SK-N-SH (cell line): ENCODE measurements around the gene CLGN. TPM values are rescaled to one million over a fixed set of nuclear protein-coding genes. Genes with fewer than 3 reads are reported as not detected.
"Not testable (repeated sequence)": the region's sequence is repeated elsewhere in the genome, so short reads cannot be mapped to it uniquely, and the experiment has no call there.

Experiments
- CTCF ChIA-PET: fragments of 300-600, 350-600 bp; formaldehyde crosslinking; extraction: SDS; loops from one replicate; lab custom pipeline; 2021; lab: Yijun Ruan, JAX
- POLR2A ChIA-PET: fragments of 350-600 bp; sonication (Branson Sonifier 250); formaldehyde crosslinking; extraction: SDS; loops from one replicate; lab custom pipeline; 2020; ENCODE audit warnings: antibody characterized with exemption, inconsistent platforms; lab: Yijun Ruan, JAX
- DNase-seq: peaks from one replicate; pipeline ENCODE4 v3.0.0; 2012
- H2AFZ ChIP-seq: fragments of 200-600 bp; sonication (generic); 2 replicates; pipeline ENCODE4 v1.8.1; 2016; ENCODE audit warnings: antibody characterized with exemption, mild to moderate bottlenecking, low read depth
- H3F3A ChIP-seq: fragments of 200-600 bp; sonication (generic); replicated peaks from 2 replicates; pipeline ENCODE3; 2016; ENCODE audit warnings: antibody characterized with exemption, mild to moderate bottlenecking; ENCODE audit not compliant: insufficient read depth
- H3K27ac ChIP-seq, 2 experiments: fragments of 200-500 bp in 1 of 2; fragments of 200-600 bp in 1 of 2; sonication (Bioruptor generic) in 1 of 2; sonication (generic), shearing (Covaris generic) in 1 of 2; 2 replicates each; pipeline versions ENCODE4 v1.5.1 to v1.6.1; 2014 to 2016; ENCODE audit warnings: low read depth in 2 of 2, inconsistent platforms in 1 of 2, low read length in 1 of 2, mild to moderate bottlenecking in 1 of 2, mixed read lengths in 1 of 2
- H3K27me3 ChIP-seq: fragments of 200-600 bp; sonication (generic), shearing (Covaris generic); 2 replicates; pipeline ENCODE4 v1.6.1; 2016; ENCODE audit warnings: mixed run types; ENCODE audit not compliant: insufficient read depth
- H3K36me3 ChIP-seq, 2 experiments: fragments of 200-500 bp in 1 of 2; fragments of 200-600 bp in 1 of 2; sonication (Bioruptor generic) in 1 of 2; sonication (generic) in 1 of 2; replicated peaks in 1 of 2; 2 replicates each; pipeline versions ENCODE3 to v1.5.1; 2014 to 2016; ENCODE audit warnings: low read length in 1 of 2, mild to moderate bottlenecking in 1 of 2; ENCODE audit not compliant: insufficient read depth in 2 of 2, control insufficient read depth in 1 of 2
- H3K4me1 ChIP-seq, 2 experiments: fragments of 200-500 bp in 1 of 2; fragments of 200-600 bp in 1 of 2; sonication (Bioruptor generic) in 1 of 2; sonication (generic), shearing (Covaris generic) in 1 of 2; 2 replicates each; pipeline versions ENCODE4 v1.5.1 to v1.6.1; 2014 to 2016; ENCODE audit warnings: low read depth in 1 of 2, low read length in 1 of 2, mixed run types in 1 of 2; ENCODE audit not compliant: insufficient read depth in 2 of 2, control insufficient read depth in 1 of 2
- H3K4me2 ChIP-seq: fragments of 200-600 bp; sonication (generic), shearing (Covaris generic); 2 replicates; pipeline ENCODE4 v1.6.1; 2017; ENCODE audit warnings: mixed run types
- H3K4me3 ChIP-seq, 2 experiments: fragments of 200-500 bp in 1 of 2; fragments of 200-600 bp in 1 of 2; sonication (Bioruptor generic) in 1 of 2; sonication (generic), shearing (Covaris generic) in 1 of 2; 2 replicates each; pipeline versions ENCODE4 v1.5.1 to v1.8.1; 2014 to 2016; ENCODE audit warnings: low read depth in 2 of 2, inconsistent platforms in 1 of 2, low read length in 1 of 2, mild to moderate bottlenecking in 1 of 2, mixed read lengths in 1 of 2, moderate library complexity in 1 of 2
- H3K79me2 ChIP-seq: fragments of 200-600 bp; sonication (generic); 2 replicates; pipeline ENCODE4 v1.8.1; 2017; ENCODE audit warnings: mild to moderate bottlenecking; ENCODE audit not compliant: insufficient read depth
- H3K9ac ChIP-seq: fragments of 200-600 bp; sonication (generic); 2 replicates; pipeline ENCODE4 v1.6.1; 2017; ENCODE audit warnings: mixed run types
- H3K9me2 ChIP-seq: fragments of 200-600 bp; sonication (generic); 2 replicates; pipeline ENCODE4 v1.6.1; 2017; ENCODE audit warnings: mixed run types
- H3K9me3 ChIP-seq: fragments of 200-600 bp; sonication (generic); 2 replicates; pipeline ENCODE4 v1.6.1; 2017; ENCODE audit warnings: mixed run types, mild to moderate bottlenecking, moderate library complexity
- H4K20me1 ChIP-seq: fragments of 200-600 bp; sonication (generic); 2 replicates; pipeline ENCODE4 v1.6.1; 2017; ENCODE audit warnings: mild to moderate bottlenecking, mixed run types; ENCODE audit not compliant: insufficient read depth
- ELF1 ChIP-seq: IDR thresholded peaks from 2 replicates; pipeline ENCODE4 v1.4.0; 2012
- EZH2phosphoT487 ChIP-seq: fragments of 200-600 bp; sonication (generic); IDR thresholded peaks from 2 replicates; pipeline ENCODE4 v1.6.1; 2017; ENCODE audit warnings: low read depth, mixed run types, mild to moderate bottlenecking, antibody characterized with exemption, moderate library complexity, borderline replicate concordance
- FOSL2 ChIP-seq: IDR thresholded peaks from 2 replicates; pipeline ENCODE4 v1.4.0; 2012; ENCODE audit warnings: low read depth, mild to moderate bottlenecking, moderate library complexity, borderline replicate concordance
- FOXM1 ChIP-seq: IDR thresholded peaks from 2 replicates; pipeline ENCODE4 v1.4.0; 2012; ENCODE audit warnings: low read depth, mild to moderate bottlenecking
- GABPA ChIP-seq: IDR thresholded peaks from 2 replicates; pipeline ENCODE4 v1.4.0; 2012; ENCODE audit warnings: low read depth, mild to moderate bottlenecking
- GATA2 ChIP-seq: sonication (generic); formaldehyde crosslinking; IDR thresholded peaks from 2 replicates; pipeline ENCODE4 v1.5.0; 2020; ENCODE audit warnings: mild to moderate bottlenecking, missing genetic modification reagents
- MAX ChIP-seq: IDR thresholded peaks from 2 replicates; pipeline ENCODE4 v1.4.0; 2012; ENCODE audit warnings: low read depth
- MXI1 ChIP-seq: IDR thresholded peaks from 2 replicates; pipeline ENCODE4 v1.6.1; 2012; ENCODE audit warnings: mild to moderate bottlenecking, low read depth, low read length, improper control_type of control experiment
- NFIC ChIP-seq: IDR thresholded peaks from 2 replicates; pipeline ENCODE4 v1.4.0; 2012; ENCODE audit warnings: borderline replicate concordance
- RCOR1 ChIP-seq: fragments of 150-350 bp; IDR thresholded peaks from 2 replicates; pipeline ENCODE4 v1.6.1; 2017; ENCODE audit warnings: antibody characterized with exemption, low read length
- SIN3A ChIP-seq: IDR thresholded peaks from 2 replicates; pipeline ENCODE4 v1.6.1; 2012; ENCODE audit warnings: low read depth, mild to moderate bottlenecking, low read length, moderate library complexity, borderline replicate concordance
- SMC3 ChIP-seq: IDR thresholded peaks from 2 replicates; pipeline ENCODE4 v1.6.1; 2012; ENCODE audit warnings: low read depth, low read length, improper control_type of control experiment
- TAF1 ChIP-seq: IDR thresholded peaks from 2 replicates; pipeline ENCODE4 v1.6.1; 2012; ENCODE audit warnings: low read depth, mild to moderate bottlenecking, low read length, moderate library complexity, borderline replicate concordance
- YY1 ChIP-seq: IDR thresholded peaks from 2 replicates; pipeline ENCODE4 v1.4.0; 2012; ENCODE audit warnings: low read depth, mild to moderate bottlenecking
- WGBS: methylation state at CpG from one replicate; pipeline ENCODE4 v1.1.6; 2017; ENCODE audit warnings: low lambda C conversion rate; 5-methylcytosine and 5-hydroxymethylcytosine counted together
- polyA plus RNA-seq, 3 experiments: library from polyadenylated mRNA; depleted of rRNA; stranded (reverse); fragments of >200 nt; gene quantifications; 2 replicates each; pipeline ENCODE4 v1.2.3, GENCODE V29; 2012

Gene CLGN
- polyA plus RNA-seq, 1 of the 3 experiments (the other 2 are of a cell fraction) = 0.72 TPM

GRCh38 chr4:140450352-140450751, 22.9 kb upstream of the CLGN start:
- POLR2A ChIA-PET = no interaction called here
- Histone ChIP-seq H3K79me2 (no peaks in the 10 kb centered on the region), H3K9me2 (0 out of 2 replicates have a peak, but pooled peaks cover 3% of the 10 kb centered on the region), H4K20me1 (no peaks in the 10 kb centered on the region), H3K4me2 (no peak overlapping the region), H3K4me1 (no peaks in the 10 kb centered on the region; a peak in 1 of 4 replicates), H3K4me3 (no peak overlapping the region), H2AFZ (no peak overlapping the region), H3K27ac (no peak overlapping the region), H3K36me3 (no peaks in the 10 kb centered on the region), H3K27me3 (no peaks in the 10 kb centered on the region; the same call in 1 of the 2 replicates), H3K9ac (no peak overlapping the region), H3F3A (no peaks in the 10 kb centered on the region), H3K9me3 (no peaks in the 10 kb centered on the region)
- WGBS = 37% methylated on average over 3 of the region's 3 CpGs
- CTCF ChIA-PET = interaction anchor here (0.7 to 5.0 kb wide), 2 partner anchors 23 to 56 kb away, joined by 3 to 24 read pairs; partner anchors contain the start of gene CLGN
- no peak for DNase-seq
- TF ChIP-seq SMC3 (no peak), TAF1 (no peak), GABPA (no peak), FOSL2 (no peak)

GRCh38 chr4:140448830-140449229, 21.4 kb upstream of the CLGN start:
- no peaks in the 10 kb centered on the region for H4K20me1 ChIP-seq
- no peak overlapping the region for H3K4me3 ChIP-seq
- DNase-seq = peak; percentile 12
- no peak overlapping the region for H3K9ac ChIP-seq
- ChIA-PET CTCF (interaction anchor here (0.7 to 5.0 kb wide), 2 partner anchors 22 to 639 kb away, joined by 4 to 24 read pairs; partner anchors contain the start of gene CLGN), POLR2A (no interaction called here)
- 0 out of 2 replicates have a peak, but pooled peaks cover 3% of the 10 kb centered on the region for H3K9me2 ChIP-seq
- H3K9me3 ChIP-seq = no peaks in the 10 kb centered on the region
- H3K79me2 ChIP-seq = no peaks in the 10 kb centered on the region
- no peaks in the 10 kb centered on the region; a peak in 1 of 4 replicates for H3K4me1 ChIP-seq
- TF ChIP-seq NFIC = 0 out of 2 replicates have a peak, but pooled peaks have one; percentile 16
- no peak for TF ChIP-seq FOXM1
- TF ChIP-seq MXI1 = no peak
- TF ChIP-seq GABPA = no peak
- no peak for TF ChIP-seq MAX
- H3K27ac ChIP-seq = peak overlapping the region in 1 of 2 experiments; percentile 44; a peak in 1 of 4 replicates
- peaks cover 5% of the 10 kb centered on the region; the same call in 1 of the 2 replicates for H3K27me3 ChIP-seq
- 11% methylated on average over 2 of the region's 2 CpGs for WGBS
- no peaks in the 10 kb centered on the region for H3K36me3 ChIP-seq
- no peak overlapping the region for H2AFZ ChIP-seq
- H3K4me2 ChIP-seq = no peak overlapping the region
- H3F3A ChIP-seq = no peaks in the 10 kb centered on the region

- no peaks in the 10 kb centered on the region for H3K79me2 ChIP-seq
- POLR2A ChIA-PET = no interaction called here
- CTCF ChIA-PET = interaction anchor here (0.9 to 5.0 kb wide), 3 partner anchors 21 to 88 kb away, joined by 3 to 24 read pairs (median 5); partner anchors contain the start of genes CLGN and SCOC
- H4K20me1 ChIP-seq = no peaks in the 10 kb centered on the region
- H3K36me3 ChIP-seq = no peaks in the 10 kb centered on the region
- H3K4me2 ChIP-seq = no peak overlapping the region
- DNase-seq = no peak
- peaks cover 5% of the 10 kb centered on the region; the same call in 1 of the 2 replicates for H3K27me3 ChIP-seq
- no peaks in the 10 kb centered on the region; a peak in 1 of 4 replicates for H3K4me1 ChIP-seq
- no peaks in the 10 kb centered on the region for H3F3A ChIP-seq
- H3K9me2 ChIP-seq = 0 out of 2 replicates have a peak, but pooled peaks cover 3% of the 10 kb centered on the region
- no peak overlapping the region for H3K9ac ChIP-seq
- H3K27ac ChIP-seq = no peak overlapping the region
- H3K9me3 ChIP-seq = no peaks in the 10 kb centered on the region
- WGBS = 43% methylated on average over 3 of the region's 3 CpGs
- TF ChIP-seq TAF1 = no peak
- TF ChIP-seq SIN3A = no peak
- TF ChIP-seq ELF1 = no peak
- no peak for TF ChIP-seq GATA2 (CRISPR knock-in tag)
- TF ChIP-seq YY1 = no peak
- TF ChIP-seq RCOR1 = no peak
- TF ChIP-seq EZH2phosphoT487 = no peak
- no peak overlapping the region for H2AFZ ChIP-seq
- H3K4me3 ChIP-seq = no peak overlapping the region
Measured at GRCh38 chr4:140448162-140448561, 20.7 kb upstream of the CLGN start.

GRCh38 chr4:140444347-140444746, 16.9 kb upstream of the CLGN start:
- H3K9me2 ChIP-seq, H3K9ac ChIP-seq, H3K27me3 ChIP-seq, H3K36me3 ChIP-seq, H3K4me3 ChIP-seq, H3K79me2 ChIP-seq, H3F3A ChIP-seq, DNase-seq, H3K4me1 ChIP-seq, H3K4me2 ChIP-seq, H2AFZ ChIP-seq, H3K9me3 ChIP-seq, H3K27ac ChIP-seq, H4K20me1 ChIP-seq, POLR2A ChIA-PET: not testable (repeated sequence)
- WGBS = 62% methylated on average over 4 of the region's 4 CpGs
- CTCF ChIA-PET = interaction anchor here (1.2 kb wide), 1 partner anchor 17 kb away, joined by 4 read pairs; the partner anchor contains the start of gene CLGN
